ENCODE data around the gene TNK1. TPM values are rescaled to one million over a fixed set of nuclear protein-coding genes. Genes with fewer than 3 reads are reported as not detected.

TNK1 gene
- polyA plus RNA-seq, 10 donors, result 0.22 to 1.4 (median 0.69) TPM; not detected in 1

GRCh38 chr17:7389924-7390910 is 9.3 kb downstream of the TNK1 start:
- DNase-seq, result no peak

GRCh38 chr17:7391307-7391706 is 10.4 kb downstream of the TNK1 start:
- DNase-seq, result no peak

GRCh38 chr17:7392696-7393612 is 12.1 kb downstream of the TNK1 start:
- no peak for DNase-seq

GRCh38 chr17:7393613-7394451 is 12.9 kb downstream of the TNK1 start:
- DNase-seq, result no peak

- DNase-seq, result peak; percentile 81 to 95 (median 89)
Observed at GRCh38 chr17:7394452-7395191, 13.7 kb downstream of the TNK1 start, which contains the start of gene PLSCR3. Gene PLSCR3, minus strand, starts transcription at chr17:7394525. Its CDS starts 415 bp downstream, at chr17:7394110.

- DNase-seq, result no peak
Observed at GRCh38 chr17:7396147-7396546, 15.3 kb downstream of the TNK1 start.

GRCh38 chr17:7398612-7399011 is 17.7 kb downstream of the TNK1 start:
- no peak for DNase-seq

GRCh38 chr17:7403043-7403726 is 22.3 kb downstream of the TNK1 start:
- no peak for DNase-seq

GRCh38 chr17:7403727-7403976 is 22.8 kb downstream of the TNK1 start:
- DNase-seq, result no peak

GRCh38 chr17:7403977-7404736 is 23.3 kb downstream of the TNK1 start, which contains the start of gene TMEM256:
Gene TMEM256, minus strand, starts transcription at chr17:7404097. Its CDS starts 13 bp downstream, at chr17:7404084.
- DNase-seq, result peak; percentile 99 to 100 (median 99)

- peak in 1 of 3 donors; percentile 65 for DNase-seq
Observed at GRCh38 chr17:7404737-7405349, 24.0 kb downstream of the TNK1 start.

GRCh38 chr17:7405350-7406234 is 24.7 kb downstream of the TNK1 start:
- peak in 2 of 3 donors; percentile 46 to 84 for DNase-seq

- peak in 1 of 3 donors; percentile 33 for DNase-seq
Observed at GRCh38 chr17:7406235-7406825, 25.4 kb downstream of the TNK1 start.

GRCh38 chr17:7407082-7407481 is 26.2 kb downstream of the TNK1 start:
- no peak for DNase-seq

- DNase-seq, result no peak
Observed at GRCh38 chr17:7407485-7408251, 26.8 kb downstream of the TNK1 start, which contains the start of gene NLGN2. Gene NLGN2, plus strand, starts transcription at chr17:7407845. Its CDS starts 411 bp downstream, at chr17:7408256.

- DNase-seq, result no peak
Observed at GRCh38 chr17:7408252-7408727, 27.4 kb downstream of the TNK1 start.
